Dermis microvascular lymphatic vessel endothelial cell (primary cell): ENCODE measurements around the gene LRRC3. TPM values are rescaled to one million over a fixed set of nuclear protein-coding genes. Genes with fewer than 3 reads are reported as not detected.

Experiments used
- DNase-seq, 2 donors: peaks; one replicate each; pipeline versions ENCODE4 v3.0.0 to v3.0.0-alpha.2; 2010; ENCODE audit warnings: low read depth in 2 of 2
- total RNA-seq: library from RNA; depleted of rRNA; stranded (reverse); fragments of >200 nt; gene quantifications from 2 replicates; pipeline ENCODE4 v1.2.1, GENCODE V29; 2014

LRRC3 gene
- total RNA-seq, 1 donor from 2014 or later: 0.77 TPM

GRCh38 chr21:44456915-44457736, 1.8 kb downstream of the LRRC3 start:
- no peak for DNase-seq

- no peak for DNase-seq
These were observed 3.8 kb downstream of the LRRC3 start for GRCh38 chr21:44458971-44459711.

GRCh38 chr21:44459712-44460440, 4.6 kb downstream of the LRRC3 start:
- no peak for DNase-seq

GRCh38 chr21:44460441-44460755, 5.1 kb downstream of the LRRC3 start:
- no peak for DNase-seq

- no peak for DNase-seq
These were observed 5.7 kb downstream of the LRRC3 start for GRCh38 chr21:44461005-44461404.

GRCh38 chr21:44461464-44462001, 6.2 kb downstream of the LRRC3 start:
- peak in 1 of 2 donors; percentile 7 for DNase-seq

- no peak for DNase-seq
These were observed 7.0 kb downstream of the LRRC3 start for GRCh38 chr21:44462086-44462833.

GRCh38 chr21:44462834-44463200, 7.5 kb downstream of the LRRC3 start:
- DNase-seq: no peak

GRCh38 chr21:44463724-44464123, 8.4 kb downstream of the LRRC3 start:
- no peak for DNase-seq

- DNase-seq: no peak
These were observed 9.0 kb downstream of the LRRC3 start for GRCh38 chr21:44464351-44464750.

GRCh38 chr21:44466351-44466954, 11.1 kb downstream of the LRRC3 start:
- no peak for DNase-seq

GRCh38 chr21:44466996-44467858, 11.9 kb downstream of the LRRC3 start:
- no peak for DNase-seq

GRCh38 chr21:44467859-44468195, 12.5 kb downstream of the LRRC3 start:
- DNase-seq: no peak

- DNase-seq: no peak
These were observed 16.0 kb downstream of the LRRC3 start for GRCh38 chr21:44471341-44471740.

- no peak for DNase-seq
These were observed 16.7 kb downstream of the LRRC3 start for GRCh38 chr21:44471996-44472395.

GRCh38 chr21:44473915-44474555, 18.7 kb downstream of the LRRC3 start:
- no peak for DNase-seq

- DNase-seq: no peak
These were observed 20.0 kb downstream of the LRRC3 start for GRCh38 chr21:44475266-44475845.

- no peak for DNase-seq
These were observed 21.8 kb downstream of the LRRC3 start for GRCh38 chr21:44477131-44477530.

GRCh38 chr21:44477712-44478111, 22.4 kb downstream of the LRRC3 start:
- DNase-seq: no peak
